Measurements from ENCODE around the gene HOXC13.

Gene HOXC13

DNA sequence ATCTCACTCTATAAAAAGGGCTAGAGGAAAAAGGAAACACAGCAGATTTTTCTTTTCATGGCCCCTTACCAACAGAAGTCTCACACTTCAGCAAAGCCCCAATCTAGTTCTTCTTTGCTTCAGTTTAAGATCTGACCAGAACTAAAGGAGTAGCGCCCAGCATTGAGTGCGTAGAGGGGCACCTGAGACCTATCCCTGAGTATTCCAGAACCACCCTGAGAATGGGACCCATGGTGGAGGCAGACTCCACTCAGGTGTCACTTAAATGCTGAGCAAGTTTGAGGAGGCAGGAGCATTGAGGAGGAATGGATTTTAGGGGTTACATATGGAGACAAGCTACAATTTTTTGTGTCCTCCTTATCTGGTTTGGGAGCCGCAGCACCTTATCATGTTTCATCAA is 32.5 kb downstream of the HOXC13 start:
- DNase-seq = no peak

DNA sequence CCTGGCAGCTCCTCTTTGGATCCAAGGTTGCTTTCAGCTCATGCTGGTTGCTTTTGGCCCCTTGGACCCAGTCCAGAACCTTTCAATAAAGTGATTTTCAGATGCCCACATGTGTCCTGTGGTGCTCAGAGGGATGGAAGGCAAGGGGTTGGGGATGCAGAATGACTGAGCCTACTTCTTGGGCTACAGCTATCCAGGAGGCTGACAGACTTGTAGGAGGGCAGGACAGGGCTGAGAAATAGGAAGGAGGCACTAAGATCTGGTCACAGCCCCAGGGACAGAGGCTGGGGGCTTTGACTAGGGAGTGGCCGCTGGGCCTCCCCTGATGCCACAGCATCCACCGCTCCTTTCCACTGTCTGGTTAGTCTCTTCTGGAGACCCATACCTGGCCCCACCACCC is 33.1 kb downstream of the HOXC13 start:
- DNase-seq = no peak

DNA sequence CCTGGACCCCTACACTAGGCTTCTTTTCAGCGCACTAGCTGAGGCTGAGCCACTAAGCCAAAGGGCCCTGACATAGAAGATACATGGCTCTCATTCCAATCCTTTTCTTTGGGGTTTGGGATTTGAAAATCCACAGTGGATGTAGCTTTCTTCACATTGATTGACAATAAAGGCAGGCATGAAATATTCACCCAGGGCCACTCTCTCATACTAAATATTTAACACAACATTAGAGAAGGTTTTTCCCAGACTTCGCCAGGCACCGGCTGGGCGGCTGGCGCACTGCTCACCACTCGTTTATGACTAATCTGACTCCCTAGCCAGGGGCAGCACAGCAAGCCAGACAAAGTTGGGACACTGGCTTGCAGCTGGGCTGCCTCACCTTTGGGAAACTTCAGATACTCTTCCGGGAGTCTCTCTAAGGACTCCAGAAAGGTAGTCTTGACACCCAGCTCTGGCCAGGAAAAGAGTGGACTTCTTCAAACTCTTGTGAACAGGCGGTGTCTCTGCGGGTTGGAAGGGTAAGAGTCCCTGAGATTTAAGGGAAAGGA is 33.6 kb downstream of the HOXC13 start:
- DNase-seq = no peak

DNA sequence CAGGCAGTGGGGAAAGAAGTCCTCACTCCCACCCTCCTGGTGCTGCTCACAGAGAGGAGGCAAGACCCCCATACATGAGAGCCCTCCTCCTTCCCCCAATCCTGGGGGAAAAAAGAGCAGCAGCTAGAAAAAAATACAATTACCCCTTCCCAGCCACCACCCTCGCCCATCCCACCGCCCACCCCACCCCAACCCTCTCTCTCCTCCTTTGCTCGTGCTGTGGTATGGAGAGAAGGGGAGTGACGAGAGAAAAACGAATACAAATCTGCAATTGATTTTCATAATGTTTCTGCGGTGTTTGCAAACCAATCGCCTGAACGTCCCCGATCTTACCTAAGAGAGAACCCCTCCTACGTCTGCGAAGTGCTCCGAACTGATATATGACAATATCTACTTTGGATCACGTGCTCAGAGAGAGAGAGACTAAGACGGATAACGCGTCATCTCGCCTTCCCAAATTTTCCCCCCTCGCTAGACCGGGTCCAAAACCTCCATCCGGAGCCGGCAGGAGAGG is 34.1 kb downstream of the HOXC13 start, which contains the start of gene HOXC11:
Gene HOXC11 (plus strand): TSS at position 405 of the 514 bp plus-strand sequence. CDS start 116 bp downstream, outside the sequence.
- no peak for DNase-seq

DNA sequence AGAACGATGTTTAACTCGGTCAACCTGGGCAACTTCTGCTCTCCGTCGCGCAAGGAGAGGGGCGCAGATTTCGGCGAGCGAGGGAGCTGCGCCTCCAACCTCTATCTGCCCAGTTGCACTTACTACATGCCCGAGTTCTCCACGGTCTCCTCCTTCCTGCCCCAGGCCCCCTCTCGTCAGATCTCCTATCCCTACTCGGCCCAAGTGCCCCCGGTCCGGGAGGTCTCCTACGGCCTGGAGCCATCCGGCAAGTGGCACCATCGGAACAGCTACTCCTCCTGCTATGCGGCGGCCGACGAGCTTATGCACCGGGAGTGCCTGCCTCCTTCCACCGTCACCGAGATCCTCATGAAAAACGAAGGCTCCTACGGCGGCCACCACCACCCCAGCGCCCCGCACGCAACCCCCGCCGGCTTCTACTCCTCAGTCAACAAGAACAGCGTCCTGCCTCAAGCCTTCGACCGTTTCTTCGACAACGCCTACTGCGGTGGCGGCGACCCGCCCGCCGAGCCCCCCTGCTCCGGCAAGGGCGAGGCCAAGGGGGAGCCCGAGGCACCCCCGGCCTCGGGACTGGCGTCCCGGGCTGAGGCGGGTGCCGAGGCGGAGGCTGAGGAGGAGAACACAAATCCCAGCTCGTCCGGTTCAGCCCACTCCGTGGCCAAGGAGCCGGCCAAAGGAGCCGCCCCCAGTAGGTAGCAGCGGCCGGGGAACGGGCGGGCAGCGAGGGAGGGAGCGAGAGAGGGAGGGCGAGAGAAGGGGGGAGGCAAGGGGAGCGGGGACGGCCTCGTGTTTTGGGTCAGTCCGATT is 34.8 kb downstream of the HOXC13 start:
- DNase-seq = no peak

DNA sequence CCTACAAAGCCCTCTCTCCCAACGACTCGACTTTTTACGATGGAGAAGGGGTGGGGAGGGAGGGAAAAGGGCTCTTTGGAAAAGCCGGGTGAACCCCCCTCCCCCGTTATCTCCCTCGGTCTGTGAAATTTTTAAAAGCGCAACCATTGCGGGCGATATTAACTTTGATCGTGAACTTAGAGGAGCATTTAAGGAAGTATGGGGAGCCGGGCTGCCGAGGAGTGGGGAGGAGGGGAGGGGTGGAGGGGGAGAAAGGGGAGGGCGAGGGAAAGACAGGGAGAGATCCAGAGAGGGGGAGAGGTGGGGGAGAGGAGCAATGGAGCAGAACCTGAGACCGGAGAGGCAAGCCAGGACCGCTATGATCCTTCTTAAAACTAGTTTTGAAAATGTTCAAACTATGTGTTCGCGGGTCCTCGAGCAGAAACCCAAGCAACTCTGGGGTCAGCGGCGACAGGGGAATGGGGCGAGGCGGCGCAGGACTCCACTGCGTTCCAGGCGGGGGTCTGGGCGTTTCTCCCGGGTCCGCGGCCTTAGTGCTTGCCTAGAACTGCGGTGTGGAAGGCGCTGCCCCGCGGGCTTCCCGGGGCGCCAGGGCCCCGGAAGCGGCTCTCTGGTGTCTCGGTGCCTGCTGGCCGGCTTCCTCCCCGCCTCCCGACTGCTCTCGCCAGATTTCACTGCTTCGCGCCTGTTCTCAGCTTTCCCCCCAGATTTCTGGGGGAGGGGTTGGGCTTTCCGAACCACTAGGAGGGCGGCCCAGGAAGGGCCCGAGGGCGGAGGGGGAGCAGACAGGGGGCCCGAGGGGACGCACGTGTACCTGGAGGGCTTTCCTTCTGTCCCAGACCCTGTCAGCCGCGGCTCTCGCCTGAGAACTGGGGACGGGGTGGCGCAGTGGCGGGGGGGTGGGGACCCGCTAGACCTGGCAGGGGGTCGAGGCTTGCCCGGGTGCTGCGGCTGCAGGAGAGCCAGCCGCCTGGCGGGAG is 35.7 kb downstream of the HOXC13 start, which contains the start of gene HOTAIR:
Gene HOTAIR (minus strand): TSS at position 871 of the 980 bp plus-strand sequence.
- DNase-seq = no peak

DNA sequence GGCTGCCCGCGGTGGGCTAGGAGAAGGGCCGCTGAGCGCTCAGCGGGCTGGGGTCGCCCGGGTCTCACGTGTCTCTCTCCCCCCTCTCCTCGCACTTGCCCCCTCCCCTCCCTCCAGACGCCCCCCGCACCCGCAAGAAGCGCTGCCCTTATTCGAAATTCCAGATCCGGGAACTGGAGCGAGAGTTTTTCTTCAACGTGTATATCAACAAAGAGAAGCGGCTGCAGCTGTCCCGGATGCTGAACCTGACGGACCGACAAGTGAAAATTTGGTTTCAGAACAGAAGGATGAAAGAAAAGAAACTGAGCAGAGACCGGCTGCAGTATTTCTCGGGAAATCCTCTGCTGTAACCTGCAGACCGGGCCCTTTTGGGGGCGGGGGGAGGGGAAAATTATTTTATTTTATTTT is 36.4 kb downstream of the HOXC13 start:
- DNase-seq = no peak

DNA sequence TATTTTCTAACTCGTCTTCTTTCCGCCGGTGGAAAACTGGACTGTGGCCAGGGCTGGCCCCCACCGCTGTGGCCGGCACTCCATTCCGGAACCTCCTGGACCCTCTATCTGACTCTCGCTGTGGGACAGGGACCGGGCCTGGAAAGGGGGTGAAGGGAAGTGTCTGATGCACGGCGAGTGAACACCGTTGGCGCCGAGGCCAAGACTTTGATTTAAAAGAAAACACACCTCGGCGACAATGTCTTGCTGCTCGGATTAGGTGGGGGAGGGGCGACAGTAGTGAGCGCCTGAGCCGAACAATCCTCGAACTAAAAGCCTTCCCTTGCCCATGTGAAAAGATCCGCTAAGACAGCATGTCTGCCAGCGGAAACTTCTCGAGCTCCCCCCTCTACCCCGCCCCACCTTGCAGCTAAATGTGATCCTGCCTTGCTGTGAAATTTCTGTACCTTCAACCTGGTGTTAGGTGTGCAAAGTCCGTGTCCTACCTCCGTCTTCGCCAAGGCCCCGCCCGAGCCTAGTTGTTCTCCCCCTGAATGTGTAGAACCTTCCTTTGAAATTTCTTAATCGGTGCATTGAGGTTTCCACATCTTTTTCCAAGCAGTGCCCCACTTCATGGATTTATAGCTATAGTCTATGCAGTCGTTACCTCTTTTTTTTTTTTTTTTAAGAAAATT is 37.0 kb downstream of the HOXC13 start:
- DNase-seq = no peak

DNA sequence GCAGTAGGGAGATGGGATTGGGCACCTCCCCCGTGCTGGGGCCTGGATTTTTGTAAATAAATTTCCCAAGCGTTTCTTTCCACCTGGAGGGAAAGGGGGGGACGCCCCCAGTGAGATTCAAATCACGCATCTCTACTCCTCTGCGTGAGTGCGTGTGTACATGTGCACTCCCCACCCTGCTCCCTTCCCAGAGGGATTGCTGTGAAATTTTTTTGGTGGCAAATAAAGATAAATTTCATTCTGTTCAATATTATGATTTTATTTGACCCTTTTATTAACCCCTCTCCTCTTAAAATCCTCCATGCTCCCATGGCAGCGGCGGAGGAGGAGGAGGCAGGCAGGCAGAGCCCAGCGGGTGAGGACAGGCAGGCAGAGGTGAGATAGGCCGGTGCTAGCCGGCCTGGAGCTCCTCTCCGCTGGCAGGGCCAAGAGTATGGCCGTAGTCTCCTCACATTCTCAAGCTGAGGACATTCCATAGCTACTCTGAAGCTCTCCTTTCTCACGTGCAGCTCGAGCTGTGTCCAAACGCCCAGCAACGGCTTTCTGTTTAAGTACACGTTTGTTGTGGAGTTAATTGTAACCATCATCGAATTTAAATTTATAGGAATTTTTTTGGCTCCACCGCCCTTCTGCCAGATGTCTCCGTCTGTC is 37.7 kb downstream of the HOXC13 start:
- no peak for DNase-seq

DNA sequence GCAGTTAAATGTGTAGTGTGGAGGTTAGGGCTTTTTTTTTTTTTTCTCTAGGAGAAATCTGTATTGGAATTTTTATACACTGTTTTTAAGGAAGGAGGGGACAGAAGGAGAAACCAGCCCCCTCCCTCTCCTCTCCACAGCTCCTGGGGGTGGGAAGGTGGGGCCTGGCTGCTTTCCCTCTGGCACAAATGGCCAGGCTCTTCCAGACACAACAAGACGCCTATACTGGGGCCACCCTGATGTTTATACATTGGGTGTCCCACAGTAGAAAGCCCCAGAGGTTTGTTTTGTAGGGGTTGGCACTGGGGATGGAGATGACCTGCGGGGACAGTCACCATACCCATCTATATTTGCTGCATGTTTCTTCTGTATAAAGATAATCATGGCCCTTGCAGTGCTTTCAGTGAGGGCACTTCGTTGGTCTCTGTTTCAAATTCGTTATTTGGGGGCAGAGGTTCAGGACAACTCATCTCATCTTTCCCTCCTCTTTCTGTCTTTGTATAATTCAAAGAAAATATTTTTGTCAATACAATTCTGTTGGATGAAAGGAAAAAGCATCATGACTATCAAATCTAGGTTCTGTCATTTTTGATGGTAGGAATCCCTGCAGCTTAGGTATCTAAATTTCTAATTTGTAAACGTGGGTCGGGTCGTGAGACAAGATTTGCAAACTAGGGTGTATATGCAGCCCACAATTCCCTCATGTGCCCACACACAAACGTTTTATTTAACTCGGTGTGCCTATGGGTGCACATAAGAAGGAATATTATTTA is 38.4 kb downstream of the HOXC13 start:
- DNase-seq = no peak

DNA sequence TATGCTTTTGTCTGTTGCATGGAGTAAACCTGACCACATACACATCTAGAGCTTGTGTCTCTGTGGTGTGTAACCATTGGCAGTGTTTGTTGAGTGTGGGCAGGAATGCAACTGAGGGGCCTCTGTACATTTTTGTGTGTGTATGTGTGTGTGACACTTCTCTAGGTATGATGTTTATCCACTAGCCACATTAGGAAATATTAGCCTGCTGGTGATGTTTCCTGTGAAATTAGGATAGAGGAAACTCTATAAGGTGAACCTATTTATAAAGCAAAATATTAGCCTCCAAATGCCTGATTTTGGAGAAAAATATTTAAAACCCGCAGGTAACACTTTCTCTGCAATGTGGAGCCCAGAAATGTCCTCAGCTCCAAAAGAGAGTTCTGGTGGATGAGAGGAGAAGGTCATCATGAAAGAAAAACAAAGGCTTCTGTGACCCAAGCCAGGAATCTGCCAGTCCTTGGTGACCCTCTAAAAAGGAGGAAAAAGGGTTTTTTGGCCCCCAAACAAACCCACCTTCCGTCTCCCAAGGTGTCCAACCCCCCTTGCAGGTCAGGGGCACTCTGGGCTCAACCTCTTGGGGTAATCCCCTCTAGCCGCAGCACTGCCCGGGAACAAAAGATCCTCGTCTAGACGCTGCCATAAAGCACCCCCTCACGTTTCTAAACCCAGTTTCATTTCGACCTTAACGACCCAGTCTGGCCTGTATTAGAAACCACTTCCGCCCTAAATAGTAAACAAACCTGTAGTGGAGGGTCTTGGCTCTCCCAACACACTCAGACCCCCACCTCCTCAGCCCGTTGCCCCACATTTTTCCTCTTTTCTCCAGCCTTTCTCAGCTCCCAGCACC is 39.2 kb downstream of the HOXC13 start:
- no peak for DNase-seq

DNA sequence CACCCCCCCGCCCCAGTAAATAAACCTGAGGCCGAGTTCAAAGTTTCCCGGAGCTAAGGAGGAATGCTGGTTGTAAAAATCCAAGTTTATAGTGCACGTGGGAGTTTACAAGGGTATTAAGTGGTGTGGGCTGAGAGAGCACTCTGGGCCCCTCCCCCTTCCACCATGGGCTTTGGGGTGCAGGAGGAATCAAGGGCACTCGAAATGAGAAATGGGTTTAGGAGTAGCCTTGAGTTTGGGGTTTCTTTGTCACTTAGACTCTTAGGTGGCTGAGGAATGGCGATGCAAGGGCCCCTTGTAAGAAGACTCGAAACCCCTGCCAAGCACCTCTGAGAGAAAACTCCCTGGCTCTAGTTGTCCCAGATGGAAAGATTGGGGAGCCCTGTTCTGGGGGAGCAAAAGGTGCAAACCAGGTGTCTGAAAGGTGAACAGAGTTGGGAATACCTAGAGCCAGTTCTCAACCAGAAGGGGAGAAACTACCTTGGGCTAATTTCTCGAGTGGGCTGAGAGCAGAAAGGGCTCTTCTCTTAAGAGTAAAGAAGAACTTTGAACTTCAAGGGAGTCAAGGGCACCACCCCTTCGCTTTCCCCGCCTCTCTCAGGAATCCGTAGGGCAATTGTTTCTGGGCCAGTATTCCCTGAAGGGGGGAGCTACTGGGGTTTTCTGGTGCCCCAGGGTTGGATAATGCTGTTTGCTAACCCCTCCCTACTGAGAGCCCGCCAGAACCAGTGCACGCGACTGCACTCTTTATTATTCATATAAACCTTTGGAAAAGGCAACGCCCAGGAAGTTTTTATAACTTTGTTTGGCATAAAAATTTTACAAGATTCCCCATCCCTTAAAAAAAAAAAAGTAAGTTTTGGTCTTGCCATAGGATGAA is 40.1 kb downstream of the HOXC13 start:
- DNase-seq = no peak

DNA sequence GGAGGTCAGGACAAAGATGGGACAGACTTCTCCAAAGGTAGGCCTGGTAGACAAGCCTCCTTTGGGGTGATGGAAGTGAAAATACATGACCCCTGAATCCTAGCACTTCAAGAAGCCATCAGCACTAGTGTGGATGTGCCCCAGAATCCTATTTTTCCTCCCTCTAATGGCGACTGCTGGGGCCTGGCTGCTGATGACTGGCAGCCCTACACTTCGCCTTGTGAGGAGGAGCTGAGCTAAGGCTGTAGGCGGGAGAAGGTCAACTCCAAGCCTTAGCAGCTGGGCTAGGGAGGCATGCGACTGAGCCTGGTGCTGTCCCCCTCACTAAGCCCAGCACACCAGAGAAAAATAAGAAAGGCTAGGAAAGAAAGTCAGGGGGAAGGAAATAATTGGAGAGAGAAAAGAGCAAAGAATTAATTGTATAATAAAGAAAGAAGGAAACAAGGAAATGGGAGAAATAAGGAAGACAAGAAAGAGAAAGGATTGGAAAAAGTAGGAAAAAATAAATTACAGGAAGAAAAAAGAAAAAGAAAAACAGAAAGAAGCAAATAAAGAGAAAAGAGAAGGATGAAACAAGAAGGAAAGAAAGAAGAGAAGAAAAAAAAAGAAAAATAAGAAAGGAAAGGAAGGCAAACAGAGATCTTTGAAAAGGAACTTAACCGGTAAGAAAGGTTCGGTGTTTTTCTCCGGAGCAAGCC is 41.6 kb downstream of the HOXC13 start:
- no peak for DNase-seq

DNA sequence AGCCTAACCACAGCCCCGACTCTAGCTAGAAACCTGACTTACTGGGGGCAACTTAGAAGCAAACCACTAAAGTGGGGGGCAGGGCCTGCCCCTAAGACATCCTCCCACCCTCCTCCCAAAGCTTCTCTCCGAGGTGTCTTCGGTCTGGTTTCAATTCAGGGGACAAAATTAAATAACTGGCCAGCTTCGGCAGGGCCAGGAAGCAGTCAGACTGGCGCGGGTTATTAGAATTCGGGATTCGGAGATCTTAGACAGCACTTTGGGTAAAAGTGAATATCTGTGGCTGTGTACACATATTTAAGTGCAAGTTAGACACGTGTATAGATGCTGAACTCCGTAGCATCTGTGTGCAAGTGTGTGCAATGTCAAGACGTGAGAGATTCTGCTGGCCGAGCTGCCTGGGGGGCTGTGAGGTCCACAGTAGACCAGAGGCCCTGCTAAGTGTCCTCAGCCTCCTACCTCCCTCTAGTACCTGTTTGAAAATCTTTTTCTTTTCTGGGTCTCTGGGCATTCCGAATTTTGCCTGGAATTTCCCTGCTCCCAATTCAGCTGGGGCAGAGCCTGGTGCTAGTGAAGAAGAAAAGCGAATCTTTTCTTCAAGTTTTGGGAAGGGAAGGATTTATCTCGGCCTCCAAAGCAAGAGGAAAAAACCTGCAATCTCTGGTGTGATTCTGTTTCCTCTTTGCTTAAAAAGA is 42.3 kb downstream of the HOXC13 start:
- DNase-seq = no peak

DNA sequence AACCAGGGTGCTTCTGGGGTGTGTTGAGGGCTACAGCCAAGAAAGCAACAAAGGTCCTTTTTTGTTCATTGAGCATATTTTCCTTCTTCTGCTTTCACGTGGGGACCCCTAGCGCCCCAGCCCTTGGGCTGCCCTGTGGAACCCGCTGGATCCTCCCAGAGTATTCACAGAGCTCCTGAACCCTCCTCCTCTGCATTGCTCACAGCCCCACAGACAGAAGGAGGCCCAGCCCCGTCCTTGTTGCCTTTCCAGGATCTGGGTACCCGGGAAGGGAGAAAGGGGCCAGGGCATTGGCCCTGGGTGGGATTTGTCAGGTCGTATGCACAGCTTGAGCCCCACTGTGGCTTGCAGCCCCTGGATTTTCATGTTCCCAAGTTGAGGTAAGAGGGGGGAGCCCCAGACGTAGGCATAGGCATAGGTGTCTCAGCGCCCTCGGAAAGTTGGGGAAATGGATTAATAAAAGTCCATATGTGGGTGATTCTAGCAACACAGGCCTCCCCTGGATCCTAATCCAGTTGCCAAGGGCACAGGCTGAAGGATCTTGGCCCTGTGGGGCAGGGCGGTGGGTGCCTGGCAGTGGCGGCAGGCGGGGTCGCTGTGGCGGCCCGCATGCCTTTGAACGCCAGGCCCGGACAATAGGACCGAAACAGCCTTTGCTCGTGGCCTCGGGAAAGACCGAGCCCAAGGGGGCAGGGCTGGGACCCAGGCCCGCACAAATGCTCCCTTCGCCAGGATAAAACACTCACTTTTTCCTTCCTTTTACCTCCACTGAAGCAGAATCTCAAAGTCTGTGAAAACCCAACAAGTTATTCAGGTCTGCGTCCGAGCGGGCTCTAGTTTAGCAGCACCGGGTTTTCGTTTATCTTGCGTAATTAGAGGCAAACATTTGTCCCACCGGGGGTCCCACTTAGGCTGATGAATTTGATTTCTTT is 43.3 kb downstream of the HOXC13 start:
- DNase-seq = no peak

All from fibroblast of skin of scalp (primary cell).